ENCODE data around the gene TBATA.
A peak's percentile ranks its signal among the peaks of the same experiment; 100 is the strongest.

Gene TBATA

DNA sequence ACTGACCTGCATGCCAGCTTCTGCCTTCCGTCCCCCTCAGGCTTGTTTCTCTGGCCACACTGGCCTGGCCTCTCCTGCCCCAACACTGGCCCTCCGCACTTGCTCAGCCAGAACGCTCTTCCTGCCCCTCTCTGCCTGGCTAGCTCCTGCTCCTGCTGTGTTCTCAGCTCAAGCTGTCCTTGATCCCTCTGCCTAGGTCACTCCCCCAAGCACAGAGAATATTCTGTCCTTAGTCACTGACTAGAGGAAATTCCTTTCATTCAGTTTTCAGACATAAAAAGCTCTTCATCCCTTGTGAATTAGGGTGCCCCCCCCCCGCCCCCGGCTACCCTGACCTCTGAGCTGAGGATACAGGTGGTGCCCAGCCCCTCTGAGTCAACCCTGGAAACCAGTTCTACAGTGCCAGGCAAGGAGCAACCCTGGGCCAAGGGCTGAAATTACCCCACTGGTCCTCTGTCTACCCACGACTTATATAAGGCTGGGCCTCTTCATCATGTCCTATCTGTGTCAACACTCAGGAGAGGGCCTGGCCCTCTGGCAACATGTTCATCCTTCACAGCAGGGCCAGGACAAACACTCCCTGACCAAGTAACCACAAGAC, 23.9 kb upstream of the TBATA start:
- DNase-seq (ENCODE audit: low spot score), result no peak

DNA sequence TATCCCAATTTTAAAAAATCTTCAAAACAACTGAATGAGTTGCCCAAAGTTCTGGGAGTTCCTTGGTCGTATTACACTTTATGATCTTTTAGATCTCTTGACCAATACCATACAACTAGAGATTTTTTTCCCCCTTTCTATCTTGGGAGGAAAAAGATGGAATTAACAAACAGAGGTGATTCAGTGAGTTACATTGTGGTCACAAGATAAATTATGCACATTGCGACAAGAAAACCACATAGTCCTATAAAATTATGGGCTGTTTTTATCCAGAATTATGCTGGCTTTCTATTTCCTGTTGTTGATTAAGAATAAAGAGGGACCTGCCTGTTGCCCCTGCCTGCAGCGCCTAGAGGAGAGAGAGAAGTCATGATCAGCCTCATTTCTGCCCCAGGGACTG, 22.4 kb upstream of the TBATA start:
- no peak for DNase-seq (ENCODE audit: low spot score)

DNA sequence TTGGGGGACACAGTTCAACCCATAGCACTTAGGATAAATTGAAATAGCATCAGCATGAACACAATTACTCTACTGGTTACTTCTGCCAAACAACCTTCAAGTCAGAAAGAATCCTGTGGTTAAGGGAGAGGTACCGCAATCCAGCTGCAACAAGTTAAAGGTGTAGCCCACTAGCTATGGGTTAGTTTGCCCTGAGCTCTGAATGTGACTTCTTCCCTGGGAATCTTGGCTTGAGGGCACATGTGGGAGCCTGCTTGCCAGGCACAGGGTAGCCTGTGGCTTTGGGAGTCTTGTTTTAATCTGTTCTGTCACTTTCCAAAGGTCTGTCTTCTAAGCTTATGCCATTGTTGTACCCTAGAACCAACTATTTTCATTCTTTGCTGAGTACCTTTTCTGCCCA, 21.7 kb upstream of the TBATA start:
- no peak for DNase-seq (ENCODE audit: low spot score)

DNA sequence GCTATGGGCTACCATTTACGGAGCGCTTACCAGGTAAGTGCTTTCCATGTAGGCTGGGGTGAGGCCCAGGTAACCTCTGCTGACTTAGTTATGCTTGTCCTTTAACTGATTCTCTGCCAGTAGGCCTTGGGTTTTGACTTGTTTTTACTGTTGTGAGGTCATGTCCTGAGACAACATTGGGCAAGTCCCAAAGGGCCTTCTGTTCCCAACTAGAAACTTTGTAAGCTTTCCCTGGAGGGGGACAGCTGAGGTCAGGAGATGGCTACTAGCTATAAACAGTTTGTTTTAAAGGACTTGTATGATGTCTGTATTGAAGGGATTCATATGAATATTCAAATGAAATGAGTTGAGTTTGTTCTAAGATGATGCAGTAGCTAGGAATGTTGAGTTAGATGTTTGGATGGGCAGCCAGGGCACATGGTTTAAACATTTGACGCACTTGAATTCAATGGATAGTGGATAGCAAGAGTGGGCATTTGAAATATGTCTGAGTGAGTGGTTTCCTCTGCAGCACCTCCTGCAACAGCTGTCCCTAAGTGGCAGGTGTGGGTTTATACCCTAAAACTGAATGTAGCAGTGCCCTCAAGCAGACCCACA, 20.5 kb upstream of the TBATA start:
- DNase-seq (ENCODE audit: low spot score), result no peak

DNA sequence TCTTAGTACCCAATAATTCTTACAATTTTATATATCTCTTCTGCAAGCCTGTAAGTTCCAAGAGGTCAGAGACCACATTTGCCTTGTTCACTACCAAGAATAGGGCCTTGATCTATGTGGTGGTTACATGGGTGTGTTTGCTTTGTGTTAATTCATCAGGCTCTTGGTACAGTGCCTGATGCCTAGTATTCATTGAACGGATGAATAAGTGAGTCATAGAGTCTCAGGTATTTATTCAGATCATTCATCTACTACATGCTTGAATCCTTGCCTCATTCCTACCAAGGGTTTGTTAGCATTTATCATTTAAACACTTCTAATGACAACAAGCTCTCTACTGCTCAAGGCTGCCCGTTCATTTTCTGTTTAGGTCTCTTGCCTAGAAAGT, 19.2 kb upstream of the TBATA start:
- no peak for DNase-seq (ENCODE audit: low spot score)

DNA sequence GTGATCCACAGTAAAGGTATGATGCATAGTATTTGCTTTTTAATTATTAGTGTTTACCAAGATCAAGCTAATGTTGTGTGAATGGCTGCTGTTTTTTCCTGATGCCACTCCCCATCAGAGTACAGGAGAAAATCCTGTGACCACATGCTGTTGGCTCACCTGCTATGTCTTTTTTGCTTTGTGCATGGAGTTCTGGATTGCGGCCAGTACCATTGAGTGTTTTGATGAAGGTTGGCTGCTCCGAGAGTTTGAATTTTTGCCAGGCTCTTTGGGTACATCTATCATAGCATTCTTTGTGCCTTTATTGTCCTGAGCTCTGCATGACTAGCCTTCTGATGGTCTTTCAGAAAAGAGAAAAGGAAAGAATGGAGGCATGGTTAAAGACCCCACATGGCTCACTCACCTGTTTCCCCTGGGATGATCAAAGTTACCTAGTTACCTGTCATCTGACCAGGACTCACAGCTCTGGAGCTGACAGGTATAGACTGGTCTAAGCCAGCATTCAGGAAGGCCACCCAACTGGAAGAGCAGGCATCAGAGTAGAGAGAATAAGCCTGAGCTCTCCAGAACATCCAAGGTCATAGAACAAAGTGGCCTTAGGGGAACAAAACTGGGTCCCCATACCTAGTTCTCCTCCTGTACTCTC, 18.7 kb upstream of the TBATA start:
- no peak for DNase-seq (ENCODE audit: low spot score)

DNA sequence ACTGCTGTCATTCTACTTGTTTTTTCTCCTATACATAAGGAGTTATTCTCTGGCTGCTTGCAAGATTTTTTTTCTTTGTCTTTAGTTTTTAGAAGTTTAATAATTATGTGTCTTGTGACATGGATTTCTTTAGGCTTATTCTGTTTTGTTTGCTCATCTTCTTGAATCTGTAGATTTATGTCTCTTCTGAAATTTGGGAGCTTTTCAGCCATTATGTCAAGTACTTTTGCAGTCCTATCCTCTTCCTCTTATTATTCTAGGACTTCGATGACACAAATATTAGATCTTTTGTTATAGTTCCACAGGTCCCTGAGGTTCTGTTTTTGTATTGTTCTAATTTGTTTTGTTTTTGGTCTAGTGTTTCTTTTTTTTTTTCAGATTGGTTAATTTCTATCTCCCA, 16.7 kb upstream of the TBATA start:
- DNase-seq (ENCODE audit: low spot score), result no peak

DNA sequence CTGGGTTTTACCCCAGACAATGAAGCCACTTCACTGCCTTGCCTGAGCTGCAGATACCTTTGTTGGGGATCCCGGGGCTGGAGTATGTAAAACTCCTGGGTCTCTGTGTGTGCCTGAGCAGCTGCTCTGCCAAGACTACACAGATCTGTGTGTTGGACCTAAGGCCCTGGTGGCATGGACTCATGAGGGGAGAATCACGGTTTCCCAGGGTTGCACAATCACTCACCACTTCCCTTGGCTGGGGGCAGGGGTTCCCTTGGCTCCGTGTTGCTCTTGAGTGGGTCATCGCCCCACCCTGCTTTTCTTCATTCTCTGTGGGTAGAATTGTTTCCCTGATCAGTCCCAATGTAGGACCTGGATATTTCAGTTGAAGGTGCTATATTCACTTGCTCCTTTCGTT, 13.9 kb upstream of the TBATA start:
- no peak for DNase-seq (ENCODE audit: low spot score)

DNA sequence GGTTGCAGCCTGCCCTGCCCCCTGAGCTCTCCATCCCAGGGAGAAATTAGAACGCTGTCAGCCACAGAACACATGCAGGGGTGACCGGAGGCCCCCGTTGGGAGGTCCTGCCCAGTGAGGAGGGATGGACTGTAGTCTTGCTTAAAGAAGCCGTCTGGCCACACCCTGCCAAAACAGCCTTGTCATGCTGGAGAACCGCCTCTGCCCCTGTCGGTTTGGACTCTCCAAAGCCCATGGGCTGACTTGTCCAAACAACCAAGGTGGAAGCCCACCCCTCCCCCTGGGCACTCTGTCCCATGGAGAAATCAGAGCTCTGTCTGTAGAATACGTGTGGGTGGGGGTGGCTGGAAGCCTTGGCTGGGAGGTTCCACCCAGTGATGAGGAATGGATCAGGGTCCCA, 12.7 kb upstream of the TBATA start:
- DNase-seq (ENCODE audit: low spot score), result no peak

DNA sequence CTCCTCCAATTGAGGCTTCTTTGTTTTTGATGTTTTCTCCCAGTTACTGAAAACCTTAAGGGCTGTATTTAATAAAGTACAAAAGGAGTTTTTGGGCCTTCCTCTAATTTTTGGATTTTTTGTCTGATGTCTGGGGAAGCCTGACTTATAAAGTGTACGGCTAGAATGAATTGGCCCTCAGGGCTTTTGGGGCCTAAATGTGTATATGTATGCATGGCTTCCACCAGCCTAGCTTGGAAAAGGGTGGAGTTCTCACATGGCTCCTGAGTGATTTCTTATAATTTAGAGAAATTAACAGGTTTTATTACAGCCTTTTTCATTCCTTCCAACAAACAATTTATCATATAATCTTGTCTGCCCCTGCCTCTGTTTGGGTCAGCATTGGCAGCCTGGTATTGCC, 10.4 kb upstream of the TBATA start:
- DNase-seq (ENCODE audit: low spot score), result no peak

DNA sequence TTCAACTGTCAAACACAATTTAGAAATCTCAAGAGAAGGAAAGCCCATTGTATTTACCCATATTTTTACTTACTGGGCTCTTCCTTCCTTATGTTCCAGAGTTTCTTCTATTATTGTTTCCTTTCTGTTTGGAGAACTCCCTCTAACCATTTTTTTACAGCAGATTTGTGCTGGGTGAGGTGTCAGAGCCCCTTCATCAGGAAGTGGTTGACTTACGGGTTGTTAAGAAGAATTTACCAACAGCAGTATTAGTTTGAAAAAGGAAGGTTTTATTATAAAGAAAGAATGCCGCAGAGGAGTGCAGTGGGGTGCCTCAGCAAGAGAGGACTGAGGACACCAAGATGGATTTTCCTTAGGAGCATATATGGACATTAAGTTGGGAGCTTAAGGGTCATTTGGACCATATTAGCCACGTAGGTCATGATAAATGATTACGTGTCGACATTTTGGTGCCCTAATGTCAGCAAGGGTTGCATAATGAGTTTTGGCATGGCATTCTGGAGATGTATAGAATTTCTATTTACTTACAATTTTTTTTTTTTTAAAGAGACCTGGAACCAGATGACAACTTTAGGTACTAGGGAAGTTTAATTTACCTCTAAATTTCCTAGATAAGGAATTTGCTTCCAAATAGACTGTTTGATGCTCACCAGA, 6.3 kb upstream of the TBATA start:
- DNase-seq (ENCODE audit: low spot score), result no peak

DNA sequence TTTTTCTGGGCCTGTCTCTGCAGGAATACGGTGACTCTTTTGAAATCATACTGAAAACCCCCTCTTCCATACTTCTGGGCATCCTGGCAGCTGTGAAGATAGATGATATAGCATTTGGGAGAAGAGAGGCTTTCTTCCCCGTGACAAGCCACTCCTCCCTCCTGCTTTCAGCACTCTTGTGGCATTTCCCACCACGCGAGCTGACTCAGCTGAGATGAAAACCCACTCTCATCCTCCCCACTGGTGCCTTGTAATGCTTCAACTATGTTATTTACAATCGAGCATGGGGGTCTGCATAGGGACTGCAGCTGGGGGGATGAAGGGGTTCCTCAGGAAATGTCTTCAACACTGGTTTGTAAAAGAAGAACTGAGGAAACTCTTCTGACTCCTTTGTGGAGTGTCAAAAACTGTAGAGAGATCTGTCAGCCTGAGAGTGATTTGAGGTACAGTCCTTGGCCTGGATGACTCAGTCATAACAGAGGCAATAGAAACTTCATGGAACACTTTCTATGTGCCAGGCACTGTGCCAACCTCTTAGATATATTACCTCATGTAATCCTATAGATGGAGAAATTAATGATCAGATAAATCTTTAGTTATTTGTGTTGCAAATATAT, 1.7 kb upstream of the TBATA start:
- DNase-seq (ENCODE audit: low spot score), result no peak

DNA sequence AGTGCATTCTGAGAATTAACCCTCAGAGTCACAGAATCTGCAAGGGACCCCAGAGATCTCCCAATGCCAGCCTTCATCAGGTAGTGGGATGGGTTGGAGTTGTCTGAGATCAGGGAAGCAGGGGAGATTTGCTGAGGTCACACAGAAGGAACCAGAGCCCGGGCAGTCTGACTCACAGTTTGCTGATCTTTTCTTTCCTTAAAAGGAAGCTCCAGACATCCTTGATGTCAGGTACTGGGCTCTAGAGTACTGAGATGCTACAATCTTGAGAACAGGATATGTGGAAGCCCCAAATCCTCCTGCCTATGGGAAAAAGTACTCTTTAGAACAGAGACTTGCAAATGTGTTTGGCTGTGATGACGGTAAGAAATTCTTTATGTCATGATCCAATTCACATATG, 706 bp downstream of the TBATA start:
- DNase-seq (ENCODE audit: low spot score), result no peak

DNA sequence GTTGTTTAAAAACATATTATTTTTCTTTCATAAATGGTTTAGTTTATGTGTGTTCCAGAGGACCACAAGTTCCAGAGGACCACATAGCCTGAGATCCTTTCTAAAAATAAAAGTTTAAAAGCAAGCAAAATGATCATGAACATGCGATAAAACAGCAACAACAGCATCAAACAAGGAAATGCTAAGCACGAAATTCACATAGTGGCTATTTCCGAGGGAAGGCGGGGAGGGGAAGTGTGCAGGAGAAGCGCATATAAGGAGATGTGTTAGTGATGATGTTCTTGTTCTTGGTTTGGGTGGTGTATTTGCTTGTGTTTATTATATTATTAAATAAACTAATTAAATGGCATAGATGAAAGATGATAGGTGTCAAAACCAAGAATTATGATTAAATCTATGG, 1.2 kb downstream of the TBATA start:
- DNase-seq (ENCODE audit: low spot score), result no peak

DNA sequence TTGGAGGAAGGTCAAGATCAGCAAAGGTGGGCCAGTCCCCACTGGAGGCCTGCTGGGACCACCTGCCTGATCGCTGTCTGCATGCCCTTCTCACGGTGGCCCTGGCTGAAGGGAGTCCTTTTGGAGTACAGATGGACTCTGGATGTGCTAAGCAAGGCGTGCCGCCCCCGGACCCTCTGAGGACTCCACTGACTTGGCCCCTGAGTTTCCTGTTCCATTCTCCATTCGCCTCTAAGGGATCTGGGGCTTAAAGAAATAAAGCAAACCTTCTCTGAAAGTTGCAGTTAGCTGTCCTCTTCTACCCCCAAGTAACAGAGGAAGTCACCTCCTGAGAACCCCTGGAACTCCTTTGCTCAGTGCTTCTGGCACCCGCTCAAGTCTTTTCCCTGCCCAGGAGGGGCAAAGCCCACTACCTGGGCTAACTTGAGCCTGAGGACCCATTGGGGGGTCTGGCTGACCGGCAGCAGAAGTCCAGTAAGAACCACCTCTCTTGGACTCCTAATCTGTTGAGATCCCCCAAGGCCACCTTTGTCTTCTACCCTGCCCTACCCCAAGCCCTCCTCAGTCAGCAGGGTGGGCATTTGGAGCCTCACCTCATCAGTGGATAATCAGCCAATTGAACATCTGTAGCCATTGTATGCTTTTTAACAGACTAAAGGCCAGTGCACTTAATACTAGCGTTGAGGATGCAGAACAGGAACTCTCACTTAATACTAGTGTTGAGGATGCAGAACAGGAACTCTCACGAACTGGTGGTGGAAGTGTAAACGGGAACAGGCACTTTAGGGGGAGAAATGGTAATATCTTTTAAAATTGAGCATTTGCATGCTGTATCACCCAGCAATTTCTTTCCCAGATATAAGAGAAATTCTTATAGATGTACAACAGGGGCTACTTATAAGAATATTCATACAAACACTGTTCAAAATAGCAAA, 2.2 kb downstream of the TBATA start:
- no peak for DNase-seq (ENCODE audit: low spot score)

DNA sequence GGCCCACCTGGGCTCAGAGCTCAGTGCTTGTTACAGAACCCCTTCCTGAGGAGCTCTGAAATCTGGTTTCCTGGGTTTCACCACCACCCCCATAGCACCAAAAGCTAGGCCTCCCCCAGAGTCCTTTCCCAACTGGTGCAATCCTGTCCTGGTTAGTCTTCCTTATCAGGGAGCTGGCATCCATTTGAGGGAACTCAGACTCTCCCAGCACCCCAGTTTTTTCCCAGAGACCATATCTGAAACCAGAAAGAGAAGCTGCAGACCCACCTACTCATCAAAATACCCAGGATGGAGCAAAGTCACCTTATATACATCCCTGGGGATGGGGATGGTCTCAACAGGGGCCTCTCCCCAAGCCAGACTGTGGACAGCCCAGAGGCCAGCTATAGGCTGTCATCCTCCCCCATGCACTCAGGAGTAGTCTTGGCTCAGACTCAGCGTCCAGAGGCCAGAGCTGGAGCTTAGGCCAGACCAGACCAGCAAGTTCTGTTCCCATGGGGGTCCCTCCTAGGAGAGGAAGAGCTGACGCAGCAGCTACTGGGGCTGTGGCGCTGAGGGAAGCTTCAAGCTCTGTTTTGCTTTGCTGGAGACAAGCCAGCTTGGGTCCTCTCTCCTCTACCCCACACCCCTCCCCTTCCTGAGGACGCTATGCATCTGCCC, 3.0 kb downstream of the TBATA start:
- DNase-seq (ENCODE audit: low spot score), result no peak

DNA sequence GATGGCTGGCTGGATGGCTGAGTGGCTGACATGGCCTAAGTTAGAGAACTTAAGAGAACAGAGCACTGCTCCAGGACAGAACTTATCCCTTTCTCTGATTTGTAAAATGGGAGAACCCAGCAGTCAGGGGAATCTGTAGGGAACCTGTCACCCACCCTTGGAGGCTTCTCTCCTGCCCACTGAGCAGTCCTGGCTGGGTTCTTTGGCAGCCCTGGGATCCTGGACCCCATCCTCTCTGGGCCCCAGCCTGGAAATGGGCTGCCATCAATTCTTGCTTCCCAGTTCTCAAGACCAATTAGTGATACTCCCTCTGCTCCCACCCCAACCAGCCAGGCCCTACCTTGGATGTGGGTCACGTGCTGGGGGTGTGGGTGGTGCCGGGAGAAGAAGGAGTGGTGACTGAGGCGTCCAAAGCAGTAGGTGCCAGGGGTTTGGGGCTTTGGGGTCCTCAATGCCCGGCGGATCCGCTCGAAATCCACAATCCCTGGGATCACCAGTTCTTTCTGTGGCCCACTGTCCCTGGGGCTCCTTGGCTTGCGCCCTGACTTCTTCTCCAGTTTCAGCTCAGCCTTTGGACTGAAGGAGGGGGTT, 3.6 kb downstream of the TBATA start:
- no peak for DNase-seq (ENCODE audit: low spot score)

DNA sequence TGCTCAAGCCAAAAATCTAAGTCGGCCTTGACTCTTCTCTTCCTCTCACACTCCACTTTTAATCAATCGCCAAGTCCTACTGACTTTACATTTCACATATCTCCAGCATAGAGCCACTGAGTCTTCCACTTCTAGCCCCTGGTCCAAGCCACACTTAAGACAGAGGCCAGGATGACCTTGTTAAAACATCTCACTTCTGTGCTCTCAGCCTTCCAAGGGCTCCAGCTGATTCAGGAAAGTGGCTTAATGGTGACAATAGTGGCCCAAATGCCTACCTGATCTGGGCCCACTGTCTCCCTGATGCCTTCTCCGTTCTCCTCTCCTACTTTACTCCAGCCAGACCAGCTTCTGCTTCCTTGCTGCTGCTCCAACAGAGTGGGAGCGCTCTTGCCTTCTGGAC, 4.4 kb downstream of the TBATA start:
- DNase-seq (ENCODE audit: low spot score), result no peak

DNA sequence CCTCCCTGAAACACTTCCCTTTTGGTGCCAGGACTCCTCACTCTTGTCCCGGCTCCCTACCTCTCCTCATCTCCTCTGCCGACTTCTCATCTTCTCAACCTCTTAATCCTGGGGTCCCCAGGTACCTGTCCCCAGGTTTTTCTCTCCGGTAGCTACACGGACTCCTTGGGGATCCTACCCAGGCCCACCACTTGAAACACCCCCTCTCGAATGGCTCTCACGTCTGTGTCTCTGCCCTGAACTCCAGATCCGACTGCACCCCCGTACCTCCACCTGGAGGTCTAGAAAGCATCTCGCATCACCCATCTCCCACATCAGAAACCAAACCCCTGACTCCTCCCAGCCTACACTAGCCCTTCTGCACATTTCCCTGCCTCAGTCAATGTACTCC, 4.8 kb downstream of the TBATA start:
- no peak for DNase-seq (ENCODE audit: low spot score)

DNA sequence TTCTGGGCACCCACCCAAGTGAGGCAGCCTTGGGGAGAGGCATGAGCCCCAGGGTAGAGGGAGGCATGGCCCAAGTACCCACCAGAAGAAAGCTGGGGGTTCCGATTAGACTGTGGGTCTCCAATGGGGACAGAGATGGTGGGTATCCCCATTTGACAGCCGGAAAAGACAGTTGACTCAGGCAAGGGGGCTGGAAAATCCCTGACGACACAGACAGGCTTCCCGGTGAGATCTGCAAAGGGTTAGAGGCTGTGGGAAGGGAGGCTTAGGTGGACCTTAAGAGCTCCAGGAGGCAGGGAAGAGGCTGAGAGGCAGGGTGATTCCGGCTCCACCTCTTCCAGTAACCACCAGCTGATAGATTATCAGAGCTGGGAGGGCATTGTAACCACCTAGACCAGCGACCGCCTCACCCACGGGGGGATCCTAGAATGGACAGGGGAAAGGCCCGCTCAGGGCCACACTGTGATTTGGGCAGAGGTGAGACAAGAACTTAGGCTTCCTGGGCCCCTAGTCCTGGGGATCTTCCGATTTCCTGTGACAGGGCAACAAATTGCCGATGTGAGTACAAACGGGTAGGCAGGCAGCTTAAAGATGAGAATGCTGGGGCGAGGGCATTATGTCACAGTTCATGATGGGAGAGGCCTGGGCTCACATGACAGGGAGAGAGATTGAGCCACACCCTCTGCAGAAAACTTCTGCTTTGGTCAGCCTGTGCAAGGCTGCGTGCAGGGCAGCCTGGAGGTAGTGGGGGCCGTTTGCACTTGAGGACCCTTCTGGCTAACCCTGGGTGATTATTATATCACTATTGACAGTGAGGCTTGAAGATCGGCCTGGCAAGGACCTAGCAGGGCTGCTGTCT, 5.4 kb downstream of the TBATA start:
- peak; percentile 4 for DNase-seq (ENCODE audit: low spot score)

Data from AG08396 (cell line).